H1 (cell line): ENCODE results near the gene GJC2. TPM values are rescaled to one million over a fixed set of nuclear protein-coding genes. Genes with fewer than 3 reads are reported as not detected.

ENCODE experiments used
- CTCF ChIA-PET: fragments of 300-600 bp; sonication (Branson Sonifier 250); formaldehyde crosslinking; loops from one replicate; lab custom pipeline; 2021; ENCODE audit not compliant: partially characterized antibody; lab: Charles Lee
- POLR2A ChIA-PET: fragments of 300-600 bp; sonication (Branson Sonifier 250); formaldehyde crosslinking; loops from one replicate; lab custom pipeline; 2021; ENCODE audit warnings: inconsistent platforms; ENCODE audit not compliant: partially characterized antibody; lab: Charles Lee
- DNase-seq, 2 experiments: peaks; one replicate each; pipeline versions ENCODE4 v3.0.0 to v3.0.0-alpha.2; 2010 to 2022; ENCODE audit warnings: low spot score in 2 of 2, low read depth in 1 of 2, mixed read lengths in 1 of 2
- FAIRE-seq: peaks from 2 replicates; lab custom pipeline; 2011; peaks lifted over from hg19 to GRCh38; lab: Jason Lieb, UNC
- H2AFZ ChIP-seq: 2 replicates; pipeline ENCODE4 v1.8.1; 2012; ENCODE audit warnings: low read length, inconsistent platforms
- H2AK5ac ChIP-seq: 2 replicates; pipeline ENCODE4 v1.6.1; 2013; ENCODE audit warnings: low read depth, low read length
- H2BK120ac ChIP-seq: replicated peaks from 2 replicates; pipeline ENCODE3; 2013; ENCODE audit warnings: low read depth, low read length, inconsistent platforms
- H2BK12ac ChIP-seq: 2 replicates; pipeline ENCODE4 v1.6.1; 2013; ENCODE audit warnings: low read depth, low read length
- H2BK15ac ChIP-seq: 2 replicates; pipeline ENCODE4 v1.6.1; 2013; ENCODE audit warnings: low read length
- H2BK20ac ChIP-seq: 2 replicates; pipeline ENCODE4 v1.6.1; 2013; ENCODE audit warnings: low read length
- H2BK5ac ChIP-seq: 2 replicates; pipeline ENCODE4 v1.6.1; 2013; ENCODE audit warnings: low read depth, low read length
- H3K14ac ChIP-seq: 2 replicates; pipeline ENCODE4 v1.6.1; 2013; ENCODE audit warnings: inconsistent platforms; ENCODE audit not compliant: insufficient read length
- H3K18ac ChIP-seq: 2 replicates; pipeline ENCODE4 v1.6.1; 2013; ENCODE audit warnings: low read length; ENCODE audit errors: extremely low read depth
- H3K23ac ChIP-seq: 2 replicates; pipeline ENCODE4 v1.6.1; 2013; ENCODE audit warnings: inconsistent platforms; ENCODE audit not compliant: insufficient read length
- H3K23me2 ChIP-seq: 2 replicates; pipeline ENCODE4 v1.6.1; 2013; ENCODE audit warnings: low read depth, low read length
- H3K27ac ChIP-seq: 2 replicates; pipeline ENCODE4 v1.6.1; 2011; ENCODE audit warnings: low read depth, low read length, inconsistent platforms
- H3K27me3 ChIP-seq, 4 experiments: replicated peaks in 1 of 4; 1 replicate in 1 of 4; 2 replicates in 3 of 4; pipeline versions ENCODE4 v1.6.1 to v1.8.1; 2011 to 2013; ENCODE audit warnings: low read length in 3 of 4, mild to moderate bottlenecking in 3 of 4, inconsistent platforms in 2 of 4, mixed read lengths in 2 of 4, moderate library complexity in 1 of 4; ENCODE audit not compliant: control insufficient read depth in 3 of 4, insufficient read depth in 3 of 4; ENCODE audit errors: extremely low read depth in 1 of 4
- H3K36me3 ChIP-seq, 4 experiments: 2 replicates each; pipeline versions ENCODE4 v1.6.1 to v1.8.1; 2011 to 2013; ENCODE audit warnings: mild to moderate bottlenecking in 4 of 4, low read length in 3 of 4, moderate library complexity in 2 of 4, control low read depth in 1 of 4, inconsistent platforms in 1 of 4; ENCODE audit not compliant: insufficient read depth in 4 of 4, control insufficient read depth in 2 of 4
- H3K4ac ChIP-seq: replicated peaks from 2 replicates; pipeline ENCODE3; 2013; ENCODE audit warnings: low read length, low read depth, mixed read lengths, inconsistent platforms; ENCODE audit not compliant: insufficient read length
- H3K4me1 ChIP-seq, 4 experiments: replicated peaks in 1 of 4; 1 replicate in 1 of 4; 2 replicates in 3 of 4; pipeline versions ENCODE4 v1.6.1 to v1.8.1; 2011 to 2013; ENCODE audit warnings: low read length in 3 of 4, inconsistent platforms in 2 of 4, mixed read lengths in 1 of 4; ENCODE audit not compliant: insufficient read depth in 4 of 4, control insufficient read depth in 3 of 4
- H3K4me2 ChIP-seq, 2 experiments: 2 replicates each; pipeline versions ENCODE4 v1.6.1 to v1.8.1; 2011 to 2013; ENCODE audit warnings: low read depth in 2 of 2, low read length in 2 of 2, control low read depth in 1 of 2, inconsistent platforms in 1 of 2, mild to moderate bottlenecking in 1 of 2; ENCODE audit not compliant: insufficient read depth in 1 of 2
- H3K4me3 ChIP-seq, 4 experiments: fragments of 200-600, 300-600 bp in 1 of 4; sonication (generic), shearing (Covaris generic), sonication (Bioruptor Twin) in 1 of 4; 2 replicates each; pipeline versions ENCODE4 v1.5.1 to v1.8.1; 2011 to 2016; ENCODE audit warnings: low read length in 4 of 4, low read depth in 3 of 4, control low read depth in 2 of 4, inconsistent platforms in 2 of 4, mild to moderate bottlenecking in 2 of 4, mixed read lengths in 1 of 4, moderate library complexity in 1 of 4; ENCODE audit not compliant: insufficient read depth in 2 of 4; ENCODE audit errors: extremely low read depth in 1 of 4
- H3K56ac ChIP-seq: replicated peaks from 2 replicates; pipeline ENCODE3; 2013; ENCODE audit warnings: low read depth, mild to moderate bottlenecking, mixed read lengths, low read length, inconsistent platforms; ENCODE audit not compliant: insufficient read length
- H3K79me1 ChIP-seq: 2 replicates; pipeline ENCODE4 v1.6.1; 2013; ENCODE audit warnings: low read depth, low read length, control low read depth
- H3K79me2 ChIP-seq, 2 experiments: 2 replicates each; pipeline versions ENCODE4 v1.6.1 to v1.8.1; 2012 to 2013; ENCODE audit warnings: low read length in 2 of 2, mild to moderate bottlenecking in 2 of 2, inconsistent platforms in 1 of 2; ENCODE audit not compliant: insufficient read depth in 2 of 2, control insufficient read depth in 1 of 2
- H3K9ac ChIP-seq, 4 experiments: replicated peaks in 1 of 4; 1 replicate in 1 of 4; 2 replicates in 3 of 4; pipeline versions ENCODE4 v1.6.1 to v1.8.1; 2011 to 2013; ENCODE audit warnings: low read depth in 3 of 4, low read length in 3 of 4, control low read depth in 2 of 4, mild to moderate bottlenecking in 2 of 4, moderate library complexity in 2 of 4, inconsistent platforms in 1 of 4; ENCODE audit errors: extremely low read depth in 1 of 4
- H3K9me3 ChIP-seq, 2 experiments: 2 replicates each; pipeline versions ENCODE4 v1.6.1 to v1.8.1; 2012 to 2013; ENCODE audit warnings: mild to moderate bottlenecking in 2 of 2, moderate library complexity in 2 of 2, control low read depth in 1 of 2, inconsistent platforms in 1 of 2, low read depth in 1 of 2, low read length in 1 of 2, mixed read lengths in 1 of 2; ENCODE audit not compliant: insufficient read depth in 2 of 2
- H4K20me1 ChIP-seq, 2 experiments: replicated peaks in 1 of 2; 2 replicates each; pipeline versions ENCODE3 to v1.8.1; 2011 to 2013; ENCODE audit warnings: inconsistent platforms in 2 of 2, low read length in 2 of 2, mild to moderate bottlenecking in 1 of 2; ENCODE audit not compliant: insufficient read depth in 2 of 2, control insufficient read depth in 1 of 2
- H4K5ac ChIP-seq: 2 replicates; pipeline ENCODE4 v1.6.1; 2013; ENCODE audit warnings: low read length, low read depth, mixed read lengths, inconsistent platforms; ENCODE audit not compliant: insufficient read length
- H4K8ac ChIP-seq: 2 replicates; pipeline ENCODE4 v1.8.0; 2013; ENCODE audit warnings: mild to moderate bottlenecking, moderate library complexity, low read length, inconsistent platforms; ENCODE audit not compliant: insufficient read depth; ENCODE audit errors: extremely low read depth
- H4K91ac ChIP-seq: replicated peaks from 2 replicates; pipeline ENCODE3; 2013; ENCODE audit warnings: low read length, mixed read lengths, inconsistent platforms; ENCODE audit not compliant: insufficient read length
- BACH1 ChIP-seq: IDR thresholded peaks from 2 replicates; pipeline ENCODE4 v1.6.1; 2012; ENCODE audit warnings: low read length, improper control_type of control experiment
- CHD1 ChIP-seq: IDR thresholded peaks from 2 replicates; pipeline ENCODE4 v1.6.1; 2012; ENCODE audit warnings: low read depth, low read length, improper control_type of control experiment
- CTBP2 ChIP-seq: IDR thresholded peaks from 2 replicates; pipeline ENCODE4 v1.7.0; 2011; ENCODE audit warnings: borderline replicate concordance, mild to moderate bottlenecking, moderate library complexity, mixed read lengths, low read length; ENCODE audit not compliant: insufficient read depth, insufficient read length
- GABPA ChIP-seq: IDR thresholded peaks from 2 replicates; pipeline ENCODE4 v1.6.1; 2011; ENCODE audit warnings: mild to moderate bottlenecking, low read length, moderate library complexity, borderline replicate concordance; ENCODE audit not compliant: insufficient read depth
- HDAC6 ChIP-seq: IDR thresholded peaks from one replicate; pipeline ENCODE4 v1.7.1; 2012; ENCODE audit warnings: low read depth, mild to moderate bottlenecking, inconsistent platforms, low read length, moderate library complexity
- POLR2A ChIP-seq, 2 experiments: IDR thresholded peaks; 1 replicate in 1 of 2; 2 replicates in 1 of 2; pipeline ENCODE4 v1.6.1; 2011; ENCODE audit warnings: low read depth in 2 of 2, low read length in 2 of 2, mild to moderate bottlenecking in 2 of 2; ENCODE audit errors: control extremely low read depth in 1 of 2
- SIN3A ChIP-seq, 2 experiments: IDR thresholded peaks in 1 of 2; conservative IDR thresholded peaks in 1 of 2; 2 replicates each; pipeline ENCODE4 v1.6.1; 2011 to 2012; ENCODE audit warnings: low read length in 2 of 2, improper control_type of control experiment in 1 of 2, low read depth in 1 of 2, mild to moderate bottlenecking in 1 of 2
- TAF1 ChIP-seq: IDR thresholded peaks from 2 replicates; pipeline ENCODE4 v1.6.1; 2011; ENCODE audit warnings: mild to moderate bottlenecking, low read depth, low read length
- WGBS, 2 experiments: shearing (Covaris generic) in 1 of 2; methylation state at CpG; one replicate each; pipeline versions ENCODE4 v1.1.6 to v1.1.7; 2013 to 2015; ENCODE audit warnings: low lambda C conversion rate in 2 of 2, mixed read lengths in 2 of 2, inconsistent platforms in 1 of 2, low coverage in 1 of 2, missing lambda C conversion rate in 1 of 2; ENCODE audit not compliant: insufficient replicate concordance in 2 of 2, insufficient coverage in 1 of 2, insufficient read length in 1 of 2; ENCODE audit errors: extremely low coverage in 1 of 2, missing lambda C conversion rate in 1 of 2; 5-methylcytosine and 5-hydroxymethylcytosine counted together
- polyA plus RNA-seq, 7 experiments: library from polyadenylated mRNA; depleted of rRNA in 3 of 7; stranded (reverse) in 5 of 7; unstranded in 2 of 7; fragments of >200 nt in 5 of 7; fragments of 200-250 nt in 2 of 7; gene quantifications; 1 replicate in 5 of 7; 2 replicates in 1 of 7; 4 replicates in 1 of 7; pipeline versions ENCODE4 v1.2.1 to v1.2.3, GENCODE V29; 2011 to 2013; ENCODE audit warnings: missing spikeins in 2 of 7, mixed read lengths in 2 of 7
- total RNA-seq: library from RNA; stranded (reverse); fragmentation: NEBNext Ultra II Directional; extraction: Animal tissue kit (Norgen Biotek cat#: 25700); gene quantifications from 2 replicates; pipeline ENCODE4 v1.2.1, GENCODE V29; 2021

The GJC2 gene
- total and polyA plus RNA-seq, 2 of the 8 experiments (the other 6 are each of a cell fraction or from before 2014, with no cell fraction given), result 0.17 to 0.54 TPM

- Histone ChIP-seq H3K14ac (no peak overlapping the region), H2BK15ac (no peak overlapping the region), H4K20me1 (peaks cover 7 to 19% of the 10 kb centered on the region in 2 experiments), H2AK5ac (no peak overlapping the region), H3K79me2 (peaks cover 0 to 28% of the 10 kb centered on the region in 2 experiments; a peak in 2 of 4 replicates), H3K4me1 (peaks cover 0 to 5% (median 2%) of the 10 kb centered on the region in 4 experiments; a peak in 5 of 7 replicates), H2AFZ (no peak overlapping the region), H2BK12ac (no peak overlapping the region), H2BK120ac (no peak overlapping the region), H4K91ac (no peak overlapping the region), H3K27me3 (no peaks in the 10 kb centered on the region), H3K18ac (no peak overlapping the region), H2BK5ac (no peak overlapping the region), H4K5ac (no peak overlapping the region), H3K4me2 (no peak overlapping the region), H4K8ac (no peak overlapping the region), H3K4ac (no peak overlapping the region), H3K27ac (no peak overlapping the region), H2BK20ac (no peak overlapping the region), H3K23ac (no peak overlapping the region), H3K23me2 (peaks cover 6% of the 10 kb centered on the region; the same call in 1 of the 2 replicates), H3K9me3 (no peaks in the 10 kb centered on the region), H3K4me3 (no peak overlapping the region), H3K36me3 (no peaks in the 10 kb centered on the region), H3K9ac (no peak overlapping the region), H3K56ac (no peak overlapping the region), H3K79me1 (peaks cover 2% of the 10 kb centered on the region; the same call in 1 of the 2 replicates)
- DNase-seq (no peak), FAIRE-seq (no peak)
- CTCF ChIA-PET, result interaction anchor here (1.0 to 6.2 kb wide), 4 partner anchors 12 to 169 kb away, joined by 3 to 40 read pairs (median 10); no protein-coding TSS in a partner anchor
- 88% methylated on average over 12 of the region's 12 CpGs; no CpG with 5 or more reads in 1 of the 2 experiments for WGBS, 2 experiments
- TF ChIP-seq CTBP2, result no peak
- TF ChIP-seq CHD1, result no peak
- TF ChIP-seq HDAC6, result no peak
- TF ChIP-seq SIN3A (conservative IDR thresholded peaks at IDR 0.05 in 1 of 2, IDR thresholded peaks at IDR 0.05 in 1 of 2; ENCODE audit: low read depth in 1 of 2, low read length in 2 of 2), result no peak
- no peak for TF ChIP-seq POLR2A (IDR thresholded peaks at IDR 0.05; ENCODE audit: control extremely low read depth in 1 of 2, low read depth in 2 of 2, low read length in 2 of 2)
- no peak for TF ChIP-seq GABPA
- TF ChIP-seq TAF1, result no peak
- no peak for TF ChIP-seq BACH1
- POLR2A ChIA-PET, result interaction anchor here (0.7 to 1.0 kb wide), 3 partner anchors 16 to 27 kb away, joined by 3 read pairs; no protein-coding TSS in a partner anchor
These were observed 19.0 kb downstream of the GJC2 start for GRCh38 chr1:228168563-228169270.
